ENCODE data around the gene TRAF2. TPM values are rescaled to one million over a fixed set of nuclear protein-coding genes. Genes with fewer than 3 reads are reported as not detected.
A peak's percentile ranks its signal among the peaks of the same experiment; 100 is the strongest.

The TRAF2 gene
- total and polyA plus RNA-seq, 2 of the 13 experiments (the other 11 are each of a cell fraction or from before 2014, with no cell fraction given), result 12.4 to 13.6 TPM

DNA sequence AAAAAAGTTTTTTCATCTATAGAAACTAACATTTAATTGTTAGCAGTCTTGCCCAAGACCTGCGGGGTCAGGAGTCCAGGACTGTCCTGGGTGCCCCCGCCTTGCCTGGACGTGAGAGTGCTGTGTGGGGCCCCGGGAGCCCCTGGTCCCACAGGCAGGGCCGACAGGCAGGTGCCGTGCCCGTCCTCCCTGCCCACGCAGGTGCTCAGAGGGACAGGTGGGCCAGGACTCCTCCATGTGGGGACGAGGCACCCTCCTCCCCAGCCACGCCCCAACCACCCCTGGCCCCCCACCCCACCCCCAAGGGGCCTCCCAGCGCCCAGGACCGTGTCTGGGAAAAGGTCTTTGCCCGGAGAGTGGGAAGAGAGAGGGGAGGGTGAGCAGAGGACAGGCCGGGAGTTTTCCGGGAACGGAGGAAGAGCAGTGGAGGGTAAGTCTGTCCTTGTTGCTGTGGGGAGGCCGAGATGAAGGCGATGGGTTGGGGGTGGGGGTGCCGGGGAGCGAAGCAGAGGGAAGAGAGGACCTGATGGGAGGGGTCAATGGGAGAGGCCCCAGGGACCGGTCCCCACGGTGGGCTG, 63.0 kb downstream of the TRAF2 start (continued):
- TF ChIP-seq ZNF280D (CRISPR knock-in tag; IDR thresholded peaks at IDR 0.05) (peak; percentile 18; the same call in 1 of the 2 replicates), NCOR1 (IDR thresholded peaks at IDR 0.05; ENCODE audit: borderline replicate concordance, low read length) (0 out of 2 replicates have a peak, but pooled peaks have one; percentile 40), KDM6A (CRISPR knock-in tag; IDR thresholded peaks at IDR 0.05; ENCODE audit: low read depth) (peak; percentile 41; the same call in 1 of the 2 replicates), DPF2 (CRISPR knock-in tag; IDR thresholded peaks at IDR 0.05; ENCODE audit: borderline replicate concordance, low read depth) (peak; percentile 52), ZNF816 (CRISPR knock-in tag; IDR thresholded peaks at IDR 0.05; ENCODE audit: borderline replicate concordance) (0 out of 2 replicates have a peak, but pooled peaks have one; percentile 18), MAZ (IDR thresholded peaks at IDR 0.05; ENCODE audit: borderline replicate concordance, low read depth, low read length) (no peak), MAZ (CRISPR knock-in tag; IDR thresholded peaks at IDR 0.05; ENCODE audit: low read depth) (0 out of 2 replicates have a peak, but pooled peaks have one; percentile 19), HNF4G (IDR thresholded peaks at IDR 0.05; ENCODE audit: borderline replicate concordance, low read depth, low read length) (peak; percentile 50; the same call in 1 of the 2 replicates), HNF4G (CRISPR knock-in tag; IDR thresholded peaks at IDR 0.05; ENCODE audit: borderline replicate concordance, low read depth) (no peak), GZF1 (CRISPR knock-in tag; IDR thresholded peaks at IDR 0.05) (0 out of 2 replicates have a peak, but pooled peaks have one; percentile 39), NR2C2 (CRISPR knock-in tag; IDR thresholded peaks at IDR 0.05; ENCODE audit: borderline replicate concordance) (peak; percentile 24; the same call in 1 of the 2 replicates), FOXP1 (IDR thresholded peaks at IDR 0.05) (no peak), FOXP1 (CRISPR knock-in tag; IDR thresholded peaks at IDR 0.05) (peak; percentile 47; the same call in 1 of the 2 replicates)
- TF ChIP-seq, protein P1, sequence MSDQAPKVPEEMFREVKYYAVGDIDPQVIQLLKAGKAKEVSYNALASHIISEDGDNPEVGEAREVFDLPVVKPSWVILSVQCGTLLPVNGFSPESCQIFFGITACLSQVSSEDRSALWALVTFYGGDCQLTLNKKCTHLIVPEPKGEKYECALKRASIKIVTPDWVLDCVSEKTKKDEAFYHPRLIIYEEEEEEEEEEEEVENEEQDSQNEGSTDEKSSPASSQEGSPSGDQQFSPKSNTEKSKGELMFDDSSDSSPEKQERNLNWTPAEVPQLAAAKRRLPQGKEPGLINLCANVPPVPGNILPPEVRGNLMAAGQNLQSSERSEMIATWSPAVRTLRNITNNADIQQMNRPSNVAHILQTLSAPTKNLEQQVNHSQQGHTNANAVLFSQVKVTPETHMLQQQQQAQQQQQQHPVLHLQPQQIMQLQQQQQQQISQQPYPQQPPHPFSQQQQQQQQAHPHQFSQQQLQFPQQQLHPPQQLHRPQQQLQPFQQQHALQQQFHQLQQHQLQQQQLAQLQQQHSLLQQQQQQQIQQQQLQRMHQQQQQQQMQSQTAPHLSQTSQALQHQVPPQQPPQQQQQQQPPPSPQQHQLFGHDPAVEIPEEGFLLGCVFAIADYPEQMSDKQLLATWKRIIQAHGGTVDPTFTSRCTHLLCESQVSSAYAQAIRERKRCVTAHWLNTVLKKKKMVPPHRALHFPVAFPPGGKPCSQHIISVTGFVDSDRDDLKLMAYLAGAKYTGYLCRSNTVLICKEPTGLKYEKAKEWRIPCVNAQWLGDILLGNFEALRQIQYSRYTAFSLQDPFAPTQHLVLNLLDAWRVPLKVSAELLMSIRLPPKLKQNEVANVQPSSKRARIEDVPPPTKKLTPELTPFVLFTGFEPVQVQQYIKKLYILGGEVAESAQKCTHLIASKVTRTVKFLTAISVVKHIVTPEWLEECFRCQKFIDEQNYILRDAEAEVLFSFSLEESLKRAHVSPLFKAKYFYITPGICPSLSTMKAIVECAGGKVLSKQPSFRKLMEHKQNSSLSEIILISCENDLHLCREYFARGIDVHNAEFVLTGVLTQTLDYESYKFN (CRISPR knock-in tag; conservative IDR thresholded peaks at IDR 0.05), result peak; percentile 54; the same call in 1 of the 2 replicates
- TF ChIP-seq, protein P2, sequence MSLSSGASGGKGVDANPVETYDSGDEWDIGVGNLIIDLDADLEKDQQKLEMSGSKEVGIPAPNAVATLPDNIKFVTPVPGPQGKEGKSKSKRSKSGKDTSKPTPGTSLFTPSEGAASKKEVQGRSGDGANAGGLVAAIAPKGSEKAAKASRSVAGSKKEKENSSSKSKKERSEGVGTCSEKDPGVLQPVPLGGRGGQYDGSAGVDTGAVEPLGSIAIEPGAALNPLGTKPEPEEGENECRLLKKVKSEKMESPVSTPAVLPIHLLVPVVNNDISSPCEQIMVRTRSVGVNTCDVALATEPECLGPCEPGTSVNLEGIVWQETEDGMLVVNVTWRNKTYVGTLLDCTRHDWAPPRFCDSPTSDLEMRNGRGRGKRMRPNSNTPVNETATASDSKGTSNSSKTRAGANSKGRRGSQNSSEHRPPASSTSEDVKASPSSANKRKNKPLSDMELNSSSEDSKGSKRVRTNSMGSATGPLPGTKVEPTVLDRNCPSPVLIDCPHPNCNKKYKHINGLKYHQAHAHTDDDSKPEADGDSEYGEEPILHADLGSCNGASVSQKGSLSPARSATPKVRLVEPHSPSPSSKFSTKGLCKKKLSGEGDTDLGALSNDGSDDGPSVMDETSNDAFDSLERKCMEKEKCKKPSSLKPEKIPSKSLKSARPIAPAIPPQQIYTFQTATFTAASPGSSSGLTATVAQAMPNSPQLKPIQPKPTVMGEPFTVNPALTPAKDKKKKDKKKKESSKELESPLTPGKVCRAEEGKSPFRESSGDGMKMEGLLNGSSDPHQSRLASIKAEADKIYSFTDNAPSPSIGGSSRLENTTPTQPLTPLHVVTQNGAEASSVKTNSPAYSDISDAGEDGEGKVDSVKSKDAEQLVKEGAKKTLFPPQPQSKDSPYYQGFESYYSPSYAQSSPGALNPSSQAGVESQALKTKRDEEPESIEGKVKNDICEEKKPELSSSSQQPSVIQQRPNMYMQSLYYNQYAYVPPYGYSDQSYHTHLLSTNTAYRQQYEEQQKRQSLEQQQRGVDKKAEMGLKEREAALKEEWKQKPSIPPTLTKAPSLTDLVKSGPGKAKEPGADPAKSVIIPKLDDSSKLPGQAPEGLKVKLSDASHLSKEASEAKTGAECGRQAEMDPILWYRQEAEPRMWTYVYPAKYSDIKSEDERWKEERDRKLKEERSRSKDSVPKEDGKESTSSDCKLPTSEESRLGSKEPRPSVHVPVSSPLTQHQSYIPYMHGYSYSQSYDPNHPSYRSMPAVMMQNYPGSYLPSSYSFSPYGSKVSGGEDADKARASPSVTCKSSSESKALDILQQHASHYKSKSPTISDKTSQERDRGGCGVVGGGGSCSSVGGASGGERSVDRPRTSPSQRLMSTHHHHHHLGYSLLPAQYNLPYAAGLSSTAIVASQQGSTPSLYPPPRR (CRISPR knock-in tag; IDR thresholded peaks at IDR 0.05; ENCODE audit: borderline replicate concordance), result 0 out of 2 replicates have a peak, but pooled peaks have one; percentile 35
